ENCODE results near the gene SETD3.

SETD3 gene

DNA sequence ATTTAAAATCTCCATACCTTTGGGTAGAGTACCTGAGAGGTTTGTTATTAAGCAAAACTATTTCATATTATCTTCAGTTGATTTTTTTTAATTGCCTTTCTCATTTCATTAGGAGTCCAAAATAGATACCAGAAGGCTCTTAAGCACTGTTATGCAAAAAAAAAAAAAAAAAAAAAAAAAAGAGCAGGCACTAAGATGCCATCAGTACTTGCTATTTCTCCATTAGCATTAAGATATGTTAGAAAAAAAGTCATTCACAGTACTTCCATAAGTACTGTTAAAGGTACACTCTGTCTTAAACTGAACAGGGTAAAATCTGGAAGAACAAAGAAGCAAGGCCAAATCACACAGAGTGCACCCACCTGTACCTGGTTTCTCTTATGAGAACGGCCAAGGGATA is 57.2 kb downstream of the SETD3 start:
- no peak for DNase-seq (ENCODE audit: low spot score)

DNA sequence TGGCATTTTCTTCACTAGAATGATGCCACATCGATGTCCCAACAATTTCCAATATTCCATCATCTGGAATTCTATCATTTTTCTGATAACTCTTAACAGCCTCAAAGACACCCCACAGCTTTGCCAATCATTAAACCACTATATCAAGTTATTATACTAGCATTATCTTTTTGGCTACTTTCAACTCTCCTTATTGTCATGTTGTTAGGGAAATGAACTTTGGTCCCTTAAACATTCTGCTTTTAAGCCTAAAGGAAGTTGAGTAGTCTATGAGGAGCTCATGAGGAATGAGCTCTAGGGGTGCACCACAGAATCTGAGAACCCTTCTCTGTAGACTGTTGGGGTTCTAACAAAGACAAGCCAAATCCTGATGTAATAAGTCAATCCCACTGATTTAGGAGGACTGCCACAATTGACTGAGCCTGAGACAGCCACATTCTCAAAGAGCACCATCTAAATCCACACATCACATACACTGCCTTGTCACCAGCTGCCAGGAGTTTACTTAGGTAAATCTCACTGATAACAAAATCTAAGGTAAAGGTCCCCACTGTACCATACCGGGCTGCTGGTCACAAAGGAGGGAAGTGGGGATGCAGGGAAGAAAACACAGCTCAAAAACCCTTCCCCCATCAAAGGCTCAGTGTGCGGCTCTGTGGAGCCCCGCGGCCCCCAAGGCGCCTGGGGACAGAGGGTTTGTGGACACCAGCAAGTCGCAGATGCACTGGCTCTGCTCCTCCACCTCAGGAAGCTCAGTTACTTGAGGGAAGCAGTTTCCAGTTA is 58.2 kb downstream of the SETD3 start:
- DNase-seq (ENCODE audit: low spot score) = no peak

DNA sequence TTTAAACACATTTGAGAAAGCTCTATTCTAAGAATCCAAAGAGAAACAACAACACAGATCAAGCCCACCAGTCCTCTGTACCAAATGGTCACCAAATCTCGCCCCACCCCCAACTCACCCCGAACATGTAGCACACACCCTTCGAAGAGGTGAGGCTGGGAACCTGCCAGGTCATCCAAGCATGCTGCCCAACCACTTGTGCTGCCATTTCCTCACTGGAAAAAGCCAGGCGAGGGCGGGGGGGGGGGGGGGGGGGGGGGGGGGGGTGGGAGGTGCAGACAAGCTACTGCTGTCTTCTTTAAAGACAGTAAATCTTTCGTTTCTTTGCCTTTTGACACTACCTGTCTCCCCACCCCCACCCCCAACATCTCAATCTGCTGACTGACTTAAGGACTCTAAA is 59.9 kb downstream of the SETD3 start:
- no peak for DNase-seq (ENCODE audit: low spot score)

DNA sequence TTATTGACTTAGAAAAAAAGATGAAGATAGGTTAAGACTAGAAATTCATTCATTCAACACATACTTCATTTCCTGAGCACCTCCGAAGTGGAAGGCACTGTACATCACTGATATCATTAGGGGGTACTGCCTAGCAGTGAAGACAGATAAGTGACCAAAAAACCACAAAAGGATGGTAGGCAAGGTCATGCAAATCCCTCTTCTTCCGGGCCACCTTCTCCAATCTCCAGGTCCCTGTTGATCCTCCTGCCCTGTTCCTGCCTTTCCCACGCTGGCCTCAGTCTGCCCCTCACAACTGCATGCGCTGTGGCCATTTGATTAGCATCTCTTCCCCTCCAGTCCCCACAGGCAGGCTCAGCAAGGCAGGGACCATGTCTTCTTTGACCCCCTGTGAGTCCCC is 60.8 kb downstream of the SETD3 start:
- DNase-seq (ENCODE audit: low spot score) = no peak

DNA sequence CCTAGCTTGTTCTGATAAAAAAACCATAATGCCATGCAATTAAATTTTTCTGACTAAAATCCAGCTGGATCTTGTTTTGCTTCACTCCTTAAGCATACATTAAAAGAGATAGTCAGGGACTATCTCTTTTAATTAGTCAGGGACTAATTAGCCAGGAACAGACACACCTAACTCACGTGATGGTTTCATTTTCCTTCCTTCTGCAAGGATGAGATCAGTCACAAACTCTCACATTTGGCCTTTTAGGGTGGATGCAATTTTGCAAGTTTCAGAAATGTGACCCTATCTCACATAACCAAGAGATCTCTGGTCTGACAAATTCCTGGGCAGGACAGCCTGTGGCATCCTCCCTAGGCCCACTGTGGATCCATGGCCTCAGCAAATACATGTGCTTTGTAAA is 62.4 kb downstream of the SETD3 start:
- no peak for DNase-seq (ENCODE audit: low spot score)

DNA sequence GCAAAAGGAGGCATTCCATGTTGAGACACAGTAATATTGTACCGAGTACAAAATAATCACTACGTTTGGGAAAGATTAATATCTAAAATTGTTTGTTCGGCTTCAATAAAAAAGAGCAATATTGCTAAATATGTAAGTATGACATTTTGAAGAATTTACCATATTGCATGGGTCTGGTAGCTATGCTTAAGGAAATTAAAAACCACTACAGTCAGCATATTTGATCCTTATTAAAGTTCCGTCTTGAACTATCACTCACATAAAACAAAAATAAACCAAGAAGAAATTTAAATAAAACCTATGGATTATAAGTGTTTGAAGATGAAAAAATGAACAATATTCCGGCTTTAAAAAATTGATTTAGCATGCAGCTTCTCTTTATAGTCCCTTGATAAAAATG is 63.8 kb downstream of the SETD3 start:
- no peak for DNase-seq (ENCODE audit: low spot score)

DNA sequence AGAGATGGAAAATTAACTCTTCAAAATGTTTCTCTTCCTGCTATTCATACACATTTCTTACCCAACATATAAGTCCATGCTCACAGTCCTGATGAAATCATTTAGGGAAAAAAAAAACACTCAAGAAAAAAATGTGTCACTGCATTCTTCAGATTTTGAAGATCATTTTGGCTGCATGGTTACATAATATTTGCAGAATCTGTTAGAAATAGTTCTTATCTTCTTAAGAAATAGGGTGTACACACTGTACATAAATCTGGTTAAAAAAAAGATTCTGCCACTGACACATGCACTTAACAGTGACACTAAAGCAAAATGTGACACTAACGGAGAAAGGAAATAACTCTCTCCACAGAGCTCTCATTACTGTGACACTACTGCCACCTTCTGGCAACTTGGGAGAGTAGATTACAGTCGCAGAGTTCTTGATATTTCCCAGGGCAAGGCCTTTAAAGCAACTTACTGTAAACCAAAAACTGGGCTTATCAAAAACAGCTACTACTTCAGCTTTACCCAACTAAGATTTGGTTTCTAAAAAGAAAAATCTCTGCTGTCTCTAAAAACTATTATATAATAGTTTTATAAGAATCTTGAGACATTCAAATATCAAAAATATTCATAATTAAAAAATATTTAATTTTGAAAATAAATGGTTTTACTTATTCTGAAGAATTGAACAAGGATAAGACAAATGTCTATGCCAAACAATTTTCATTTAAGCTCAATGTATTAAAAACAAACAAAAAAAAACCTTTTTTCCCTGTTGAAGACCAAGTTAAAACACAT is 65.0 kb downstream of the SETD3 start:
- DNase-seq (ENCODE audit: low spot score) = peak; percentile 86

DNA sequence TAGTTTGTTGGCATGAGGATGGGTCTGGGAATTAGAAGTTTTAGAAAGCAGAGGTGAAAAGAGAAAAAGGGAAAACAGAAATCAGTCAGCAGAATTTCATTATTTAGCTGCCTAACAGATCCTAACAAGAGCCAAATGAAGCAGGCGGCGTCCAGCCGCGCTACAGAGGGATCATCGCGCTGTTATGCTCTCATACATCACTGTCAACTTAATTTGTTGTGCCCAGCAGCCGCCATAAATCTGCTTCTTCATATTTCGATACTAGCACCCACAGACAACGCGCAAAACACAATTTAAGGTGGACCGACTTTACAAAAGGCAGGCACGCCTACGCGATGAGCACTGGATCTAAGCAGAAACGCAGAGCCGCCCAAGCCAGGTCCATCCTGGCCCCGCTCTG is 66.7 kb downstream of the SETD3 start:
- DNase-seq (ENCODE audit: low spot score) = no peak

DNA sequence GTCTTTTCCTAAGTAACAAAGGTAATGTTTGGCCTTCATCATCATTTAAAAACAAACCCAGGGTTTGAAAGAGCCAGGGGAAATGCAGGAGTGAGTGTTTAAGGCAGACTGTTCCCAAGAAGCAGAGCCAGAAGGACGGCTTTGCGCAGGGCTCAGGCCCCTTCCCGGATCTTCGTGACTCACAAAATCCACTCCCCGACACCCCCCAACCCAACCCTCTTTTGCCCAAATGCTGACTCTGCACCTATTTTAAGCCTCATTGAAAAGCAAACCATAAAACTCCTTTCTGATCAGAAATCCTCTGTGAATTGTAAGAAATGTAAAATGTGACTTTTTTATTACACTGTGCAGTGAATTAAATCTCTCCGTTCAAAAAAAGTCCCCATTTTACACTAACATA is 67.5 kb downstream of the SETD3 start:
- no peak for DNase-seq (ENCODE audit: low spot score)

DNA sequence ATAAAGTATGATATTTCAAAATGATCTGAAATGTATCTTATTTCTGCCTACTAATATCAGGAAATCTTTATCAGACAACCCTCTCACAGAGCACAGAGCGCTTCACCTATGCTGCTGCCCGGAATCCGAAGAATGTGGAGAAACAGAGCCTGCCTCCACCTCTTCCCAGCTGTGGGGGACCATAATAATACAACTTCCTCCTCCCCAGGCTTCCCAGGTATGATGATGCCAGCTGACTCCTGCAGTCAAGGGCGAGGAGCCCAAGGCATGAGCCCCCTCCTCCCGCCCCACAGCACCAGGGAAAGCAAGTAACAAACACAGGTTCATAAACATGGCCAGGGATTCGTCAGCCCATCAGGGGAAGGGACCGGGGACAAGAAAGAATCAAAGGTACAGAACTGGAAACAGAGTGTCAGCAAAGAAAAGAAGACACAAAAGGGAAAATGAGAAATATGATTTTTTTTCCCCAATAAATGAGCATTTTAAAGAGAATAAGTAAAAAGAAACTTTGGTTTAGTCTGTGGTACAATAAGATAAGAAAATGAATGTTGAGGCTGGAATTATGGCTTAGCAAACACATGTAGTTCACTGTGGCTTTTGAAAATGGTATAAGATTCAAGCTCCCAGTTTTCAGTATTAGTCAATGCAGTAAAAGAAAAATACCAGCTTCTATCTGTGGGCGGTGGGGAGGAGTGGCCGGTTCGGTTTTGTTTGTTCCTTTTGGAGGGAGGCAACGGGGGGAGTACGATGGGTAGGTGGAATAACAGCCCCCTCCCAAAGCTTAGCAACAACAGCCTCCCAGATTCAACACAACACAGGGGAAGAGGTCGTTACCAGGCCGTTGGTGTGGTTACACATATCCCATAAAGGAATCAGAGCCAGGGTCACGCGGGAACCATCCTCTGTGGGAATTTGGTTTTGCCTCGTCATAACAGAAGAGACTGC is 68.3 kb downstream of the SETD3 start:
- DNase-seq (ENCODE audit: low spot score) = no peak

DNA sequence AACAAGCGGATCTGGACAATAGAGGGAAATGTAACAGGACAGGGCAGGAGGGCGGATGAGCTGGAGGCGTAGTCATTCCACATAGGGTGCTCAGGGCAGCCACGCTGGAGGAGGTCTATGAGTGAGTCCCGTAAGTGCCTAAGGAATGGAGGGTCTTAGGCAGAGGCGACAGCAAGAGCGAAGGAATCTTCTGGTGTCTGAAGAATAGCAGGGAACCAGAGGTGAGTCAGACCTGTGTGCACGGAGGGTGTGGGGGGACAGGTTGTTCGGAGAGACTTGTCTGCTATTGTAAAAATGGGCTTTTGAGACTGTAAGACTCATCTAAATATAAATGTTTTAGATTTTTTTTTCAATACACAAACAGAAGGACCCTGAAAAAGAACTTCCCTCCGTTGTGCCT is 70.6 kb downstream of the SETD3 start:
- no peak for DNase-seq (ENCODE audit: low spot score)

DNA sequence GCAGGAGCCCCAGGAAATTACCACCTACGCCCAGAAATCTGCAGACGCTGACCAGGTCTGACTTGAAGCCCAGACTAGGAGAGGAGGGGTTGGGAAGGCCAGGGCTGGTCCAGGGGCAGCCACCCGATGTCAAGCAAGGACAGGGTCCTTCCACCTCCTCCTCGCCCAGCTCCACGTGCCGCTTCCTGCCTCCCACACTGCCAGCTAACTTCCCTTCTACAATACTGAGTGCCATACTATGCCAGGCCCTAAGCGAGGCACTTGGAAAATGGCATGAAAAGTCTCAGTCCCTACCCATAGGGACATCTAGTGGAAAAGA is 71.7 kb downstream of the SETD3 start:
- no peak for DNase-seq (ENCODE audit: low spot score)

DNA sequence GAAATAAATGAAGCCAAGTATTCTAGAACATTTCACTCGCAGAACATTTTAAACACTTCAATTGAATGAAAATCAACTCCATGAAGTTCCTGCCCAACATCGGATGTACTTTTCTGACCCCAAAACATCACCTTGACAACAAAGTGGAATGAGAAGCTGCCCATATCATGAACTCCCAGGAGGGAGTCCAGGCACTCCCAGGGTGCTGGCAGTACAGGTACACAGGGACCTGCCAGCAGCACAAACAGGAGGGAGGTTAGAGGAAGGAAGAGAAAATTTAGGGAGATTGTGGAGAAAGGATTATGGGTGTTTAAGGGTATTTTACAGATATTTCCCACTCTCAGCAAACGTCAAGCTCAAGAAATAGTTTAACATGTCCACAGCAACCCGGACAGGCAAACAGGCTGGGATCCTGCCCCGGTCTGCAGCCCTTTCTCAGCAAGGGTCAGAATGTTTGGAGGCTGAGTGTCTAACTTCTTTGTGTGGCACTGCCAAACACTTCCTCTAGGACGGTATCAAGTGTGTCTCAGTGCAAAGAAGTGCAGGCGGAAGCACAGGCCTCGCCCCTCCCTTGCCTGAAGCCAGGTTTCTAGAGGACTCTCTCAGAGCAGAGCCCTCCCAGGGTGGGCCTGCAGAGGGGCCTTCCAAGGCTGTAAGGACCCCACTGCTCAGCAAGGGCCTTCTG is 72.2 kb downstream of the SETD3 start:
- no peak for DNase-seq (ENCODE audit: low spot score)

DNA sequence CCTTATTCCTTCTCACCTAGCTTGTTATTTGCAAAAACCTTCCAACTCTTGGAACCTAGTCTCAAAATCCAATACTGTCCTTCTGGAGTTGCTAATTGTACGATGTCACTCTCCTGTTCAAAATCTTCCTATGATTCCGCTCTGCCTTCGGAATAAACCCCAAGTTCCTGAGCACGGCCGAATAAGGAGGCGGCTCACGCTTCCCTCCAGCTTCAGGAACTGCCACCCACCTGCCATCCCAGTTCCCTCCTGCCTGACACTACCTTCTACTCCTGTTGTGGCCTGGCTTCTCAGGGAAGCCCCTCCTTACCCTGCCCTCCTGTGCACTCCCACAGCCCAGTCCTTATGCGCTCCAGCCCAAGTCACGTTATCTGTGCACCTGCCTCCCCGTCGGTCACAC is 73.2 kb downstream of the SETD3 start:
- no peak for DNase-seq (ENCODE audit: low spot score)

DNA sequence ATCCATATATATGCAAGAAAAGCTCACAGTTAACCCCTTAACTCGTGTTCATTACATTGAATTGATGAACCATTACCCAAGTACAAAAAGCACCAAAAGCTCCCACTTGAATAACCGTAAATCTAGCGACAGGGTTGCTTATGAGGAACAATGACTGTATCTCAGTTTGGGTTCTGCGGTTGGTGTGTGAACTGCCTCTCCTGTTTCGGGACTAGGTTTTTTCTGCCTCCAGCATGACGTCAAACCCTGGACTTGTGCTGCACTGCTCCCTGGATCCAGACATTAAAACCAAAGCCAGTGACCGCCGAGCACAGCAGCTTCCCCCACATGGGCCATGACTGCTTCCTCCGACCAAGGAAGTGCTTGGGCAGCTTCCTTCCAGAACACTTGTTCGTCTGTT is 77.7 kb downstream of the SETD3 start:
- no peak for DNase-seq (ENCODE audit: low spot score)

DNA sequence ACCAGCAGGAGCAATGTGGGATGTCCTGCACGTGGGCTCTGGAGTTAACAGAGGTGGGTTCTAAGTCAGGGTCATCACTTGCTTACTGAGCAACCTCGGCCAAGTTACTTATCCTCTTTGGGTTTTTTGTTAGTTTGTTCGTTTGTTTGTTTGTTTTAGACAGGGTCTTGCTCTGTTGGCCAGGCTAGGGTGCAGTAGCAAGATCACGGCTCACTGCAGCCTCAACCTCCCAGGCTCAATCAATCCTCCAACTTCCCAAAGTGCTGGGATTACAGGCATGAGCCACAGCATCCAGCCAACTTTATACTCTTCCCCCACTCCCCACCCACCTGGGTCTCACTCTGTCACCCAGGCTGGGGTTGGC is 78.4 kb downstream of the SETD3 start:
- DNase-seq (ENCODE audit: low spot score) = no peak

DNA sequence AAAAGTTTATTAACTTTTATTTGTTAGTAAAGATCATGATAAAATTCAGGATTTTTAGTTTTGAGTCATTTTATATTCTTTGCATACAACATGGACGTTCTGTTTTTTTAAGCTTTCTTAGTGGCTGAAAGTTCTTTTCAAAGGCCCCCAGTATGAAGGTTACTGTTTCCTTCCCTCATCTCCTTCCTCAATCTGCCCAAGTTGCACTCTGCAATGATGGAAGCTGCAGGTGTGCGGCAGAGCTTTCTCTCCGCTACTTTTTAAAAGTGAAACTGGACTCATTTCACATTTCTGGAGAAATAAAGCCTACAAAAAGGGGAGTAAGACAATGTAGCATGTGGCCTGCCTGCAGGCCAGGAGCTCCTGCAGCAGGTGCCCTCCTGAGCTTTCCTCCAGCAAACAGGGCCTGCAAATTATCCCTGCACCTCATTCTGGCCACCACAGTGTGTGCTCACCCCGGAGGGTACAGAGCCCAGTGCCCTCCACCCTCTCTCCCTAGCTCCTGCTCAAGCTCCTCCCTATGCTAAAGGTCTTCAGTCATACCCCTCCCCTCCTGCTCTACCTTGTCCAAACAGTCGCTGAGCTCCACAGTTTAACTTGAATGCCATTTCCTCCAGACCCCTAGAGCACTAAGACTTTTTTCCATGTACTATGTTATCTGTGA is 78.9 kb downstream of the SETD3 start:
- no peak for DNase-seq (ENCODE audit: low spot score)

DNA sequence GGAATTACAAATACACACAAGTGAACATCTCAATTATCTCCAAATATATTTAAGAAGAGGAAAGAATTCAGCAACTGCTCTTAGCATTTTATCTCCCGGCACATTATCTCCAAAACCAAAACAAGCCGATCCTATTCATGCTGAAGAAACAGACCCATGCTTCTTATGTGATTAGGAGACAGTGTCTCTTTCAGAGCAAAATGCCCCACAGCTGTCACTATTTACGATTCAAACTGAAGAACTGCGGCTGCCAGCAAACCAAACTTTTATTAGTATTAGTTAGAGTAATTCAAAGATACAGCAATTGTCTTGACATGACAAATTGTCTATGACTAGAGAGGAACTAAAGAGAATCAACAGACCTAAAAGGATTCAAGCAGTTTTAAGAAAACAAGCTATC is 79.4 kb downstream of the SETD3 start:
- DNase-seq (ENCODE audit: low spot score) = no peak

DNA sequence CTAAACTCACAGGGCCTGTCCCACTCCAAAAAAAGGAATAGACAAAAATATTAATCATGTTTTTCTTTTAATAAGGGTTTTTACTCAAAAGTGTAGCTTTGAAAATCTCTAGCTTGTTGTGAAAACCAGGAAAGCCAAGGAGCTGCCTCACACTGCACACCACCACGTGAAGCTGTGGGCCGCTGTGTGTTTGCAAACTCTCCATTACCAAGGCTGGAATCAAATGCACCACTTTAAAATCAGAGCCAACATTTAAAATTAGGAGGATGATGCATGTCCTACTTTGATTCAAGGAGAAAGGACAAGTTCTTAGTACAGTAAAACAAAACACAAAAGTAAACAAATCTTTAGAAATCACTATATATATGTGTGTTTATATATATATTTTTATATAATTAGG is 83.0 kb downstream of the SETD3 start:
- no peak for DNase-seq (ENCODE audit: low spot score)

DNA sequence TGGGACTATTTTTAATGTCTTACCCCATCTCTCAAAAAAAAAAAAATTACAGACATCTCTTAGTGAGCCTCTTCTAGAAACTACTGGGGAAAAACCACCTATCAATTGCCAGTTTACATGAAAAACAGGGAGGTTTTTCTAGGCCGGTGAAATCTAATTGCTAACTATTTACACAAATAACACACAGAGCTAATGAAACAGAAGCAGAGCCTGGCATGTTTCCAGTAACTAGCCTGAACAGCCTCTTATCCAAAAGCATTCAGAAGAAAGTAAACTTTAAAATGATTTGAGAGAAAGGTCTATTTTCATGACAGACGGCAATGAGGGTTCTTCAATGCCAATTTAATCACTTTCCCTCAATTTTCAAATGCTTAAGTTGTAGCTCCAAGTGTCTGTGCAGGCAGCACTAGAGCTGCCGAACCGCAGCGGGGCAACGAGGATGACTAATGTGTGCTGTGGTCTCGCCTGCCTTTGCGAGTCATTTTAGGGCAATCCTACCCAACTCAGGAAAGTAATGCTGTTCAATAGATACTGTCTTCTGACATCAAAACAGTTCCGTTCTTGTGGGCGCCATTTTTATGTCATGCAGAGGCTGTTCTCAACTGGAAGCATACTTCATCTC is 84.6 kb downstream of the SETD3 start:
- peak; percentile 25 for DNase-seq (ENCODE audit: low spot score)

DNA sequence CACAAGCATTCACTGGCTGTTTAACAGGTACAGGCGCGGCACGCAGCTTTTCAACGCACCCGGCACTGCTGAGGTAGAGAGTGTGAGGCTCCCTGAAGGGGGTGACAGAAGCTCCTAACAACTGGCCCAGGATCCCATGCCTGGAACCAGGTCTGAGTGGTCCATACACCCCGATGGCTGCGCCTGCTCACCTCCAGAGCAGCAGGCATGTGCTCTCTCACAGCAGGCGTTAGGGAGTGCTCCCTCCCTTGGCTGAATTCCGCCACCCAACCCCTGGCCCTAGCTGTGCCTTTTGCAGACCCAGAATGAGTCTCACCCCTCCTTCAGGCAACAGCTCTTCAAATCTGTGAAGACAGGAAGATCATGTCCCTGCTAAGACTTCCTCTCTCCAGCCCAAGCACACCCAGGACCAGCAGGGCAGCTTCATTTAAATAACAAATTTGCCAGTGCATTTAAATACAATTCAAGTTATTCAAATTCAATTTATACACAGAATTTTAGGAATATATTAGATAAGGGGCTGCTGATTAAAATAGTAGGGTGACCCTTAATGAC is 86.0 kb downstream of the SETD3 start:
- DNase-seq (ENCODE audit: low spot score) = no peak

Measured in RKO (cell line).